Neural cell (in vitro differentiated cells): ENCODE results near the gene LHPP.

Experiments used
- EZH2 ChIP-seq: fragments of 200-600, 300-800 bp; shearing (Covaris generic), sonication (generic); IDR thresholded peaks from 2 replicates; pipeline ENCODE4 v1.6.1; 2014; ENCODE audit warnings: antibody characterized with exemption, low read length, borderline replicate concordance, mild to moderate bottlenecking; ENCODE audit not compliant: insufficient read depth, poor library complexity, severe bottlenecking
- RAD21 ChIP-seq: fragments of 450-650 bp; conservative IDR thresholded peaks from 2 replicates; pipeline ENCODE4 v1.6.1; 2014; ENCODE audit warnings: antibody characterized with exemption, mild to moderate bottlenecking, moderate library complexity
- TF ChIP-seq, protein P1 (sequence below): fragments of 450-650 bp; IDR thresholded peaks from 2 replicates; pipeline ENCODE4 v1.5.1; 2014; ENCODE audit warnings: antibody characterized with exemption, mild to moderate bottlenecking, moderate library complexity; ENCODE audit not compliant: poor library complexity, severe bottlenecking

DNA sequence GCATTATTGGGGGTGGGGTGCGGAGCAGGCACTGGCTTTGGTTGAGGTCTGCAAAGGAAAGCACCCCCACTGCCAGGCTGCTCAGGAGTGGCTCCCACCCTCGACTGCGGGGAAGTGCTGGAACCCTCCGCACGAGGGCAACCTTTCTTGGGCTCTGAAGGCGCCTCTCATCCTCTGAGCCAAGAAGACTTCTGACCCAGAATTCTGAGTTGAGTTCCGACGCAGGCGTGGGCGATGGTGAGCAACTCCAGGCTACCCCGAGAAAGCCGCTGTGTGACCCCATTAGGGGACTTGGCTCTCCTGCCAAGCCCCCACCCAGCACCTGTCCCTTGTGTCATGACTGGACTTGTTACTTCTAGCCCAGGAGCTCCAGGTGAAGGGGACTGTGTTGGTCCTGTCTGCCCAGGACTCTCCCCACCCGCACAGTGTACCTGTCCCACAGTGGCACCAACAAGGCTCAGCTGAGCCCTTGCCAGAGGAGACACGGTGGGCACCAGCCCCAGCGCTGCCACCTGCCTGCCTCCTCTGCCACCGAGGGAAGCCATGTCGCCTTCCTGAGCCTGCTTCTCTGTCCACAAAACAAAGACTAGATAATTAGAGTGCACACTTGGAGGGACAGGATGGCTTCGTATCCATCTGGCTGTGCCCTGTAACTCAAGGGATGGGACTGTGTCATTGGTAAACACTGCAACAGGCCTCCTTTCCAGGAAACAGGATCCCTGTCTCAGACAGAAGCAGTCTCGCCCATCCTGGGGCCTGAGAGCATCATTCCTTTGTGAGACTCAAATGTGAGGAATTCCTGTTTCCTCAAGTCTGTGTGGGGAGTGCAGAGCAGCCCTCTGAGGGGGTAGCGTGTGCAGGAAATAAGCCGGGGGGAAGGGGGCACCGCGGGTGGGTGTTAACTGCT lies 128.8 kb downstream of the LHPP start:
- TF ChIP-seq EZH2 (no peak), RAD21 (no peak)
- TF ChIP-seq, protein P1, sequence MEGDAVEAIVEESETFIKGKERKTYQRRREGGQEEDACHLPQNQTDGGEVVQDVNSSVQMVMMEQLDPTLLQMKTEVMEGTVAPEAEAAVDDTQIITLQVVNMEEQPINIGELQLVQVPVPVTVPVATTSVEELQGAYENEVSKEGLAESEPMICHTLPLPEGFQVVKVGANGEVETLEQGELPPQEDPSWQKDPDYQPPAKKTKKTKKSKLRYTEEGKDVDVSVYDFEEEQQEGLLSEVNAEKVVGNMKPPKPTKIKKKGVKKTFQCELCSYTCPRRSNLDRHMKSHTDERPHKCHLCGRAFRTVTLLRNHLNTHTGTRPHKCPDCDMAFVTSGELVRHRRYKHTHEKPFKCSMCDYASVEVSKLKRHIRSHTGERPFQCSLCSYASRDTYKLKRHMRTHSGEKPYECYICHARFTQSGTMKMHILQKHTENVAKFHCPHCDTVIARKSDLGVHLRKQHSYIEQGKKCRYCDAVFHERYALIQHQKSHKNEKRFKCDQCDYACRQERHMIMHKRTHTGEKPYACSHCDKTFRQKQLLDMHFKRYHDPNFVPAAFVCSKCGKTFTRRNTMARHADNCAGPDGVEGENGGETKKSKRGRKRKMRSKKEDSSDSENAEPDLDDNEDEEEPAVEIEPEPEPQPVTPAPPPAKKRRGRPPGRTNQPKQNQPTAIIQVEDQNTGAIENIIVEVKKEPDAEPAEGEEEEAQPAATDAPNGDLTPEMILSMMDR: no peak
